Ovary (tissue), 9 donors: Measurements from ENCODE around the gene PSMB7. TPM values are rescaled to one million over a fixed set of nuclear protein-coding genes. Genes with fewer than 3 reads are reported as not detected.

Experiments used
- DNase-seq, 5 donors: peaks; one replicate each; pipeline ENCODE4 v3.0.0-alpha.2; 2019 to 2020
- H3K27ac ChIP-seq, 2 donors: fragments of 200-600 bp; one replicate each; pipeline versions ENCODE4 v1.5.1 to v1.8.0; 2019 to 2022
- H3K27me3 ChIP-seq: fragments of 200-600 bp; one replicate; pipeline ENCODE4 v1.8.0; 2022
- H3K36me3 ChIP-seq: fragments of 200-600 bp; sonication (generic); one replicate; pipeline ENCODE4 v1.5.1; 2019
- H3K4me1 ChIP-seq: one replicate; pipeline ENCODE4 v1.8.1; 2013; ENCODE audit warnings: mild to moderate bottlenecking, moderate library complexity; ENCODE audit not compliant: insufficient read depth
- H3K4me3 ChIP-seq: fragments of 200-600 bp; sonication (generic); one replicate; pipeline ENCODE4 v1.5.1; 2017
- H3K9me3 ChIP-seq, 2 donors: fragments of 200-600 bp in 1 of 2; sonication (generic) in 1 of 2; one replicate each; pipeline versions ENCODE4 v1.5.1 to v1.8.1; 2013 to 2019; ENCODE audit warnings: mild to moderate bottlenecking in 1 of 2, moderate library complexity in 1 of 2
- EP300 ChIP-seq: sonication (generic); formaldehyde crosslinking; IDR thresholded peaks from one replicate; pipeline ENCODE4 v1.6.1; 2017; ENCODE audit warnings: antibody characterized with exemption
- POLR2A ChIP-seq: fragments of 450-650 bp; IDR thresholded peaks from one replicate; pipeline ENCODE4 v1.6.1; 2017; ENCODE audit warnings: antibody characterized with exemption, mild to moderate bottlenecking, moderate library complexity
- WGBS, 3 donors: extraction: QIAGEN DNeasy Blood & Tissue Kit in 1 of 3; methylation state at CpG; one replicate each; pipeline versions ENCODE4 v1.1.5 to v1.1.7; 2013 to 2017; 5-methylcytosine and 5-hydroxymethylcytosine counted together
- intact Hi-C, 4 donors: fragments of 100-400 bp; cut with DNase I; formaldehyde crosslinking; loops; one replicate each; pipeline versions ENCODE4 v1.11.0 to v1.15.1; 2022 to 2023
- polyA plus RNA-seq, 2 donors: library from polyadenylated mRNA; stranded (reverse); fragments of 200-250 nt in 1 of 2; fragments of 350-450 nt in 1 of 2; fragmentation: Illumina TruSeq in 1 of 2; extraction: RNeasy Lipid Tissue Mini Kit (QIAGEN cat#74804) in 1 of 2; gene quantifications; one replicate each; pipeline ENCODE4 v1.2.3, GENCODE V29; 2013 to 2014
- total RNA-seq, 7 donors: library from RNA; depleted of rRNA in 2 of 7; stranded (reverse); fragments of >200 nt in 2 of 7; fragmentation: NEBNext Ultra II Directional in 3 of 7; extraction: Animal tissue kit (Norgen Biotek cat#: 25700) in 3 of 7; gene quantifications; one replicate each; pipeline versions ENCODE4 v1.1.0 to v1.2.4, GENCODE V29; 2016 to 2023
- TF ChIP-seq, protein P1 (sequence below), 3 donors: fragments of 450-650 bp in 2 of 3; fragments of 200-600 bp in 1 of 3; IDR thresholded peaks; one replicate each; pipeline versions ENCODE4 v1.5.1 to v1.8.0; 2016 to 2022; ENCODE audit warnings: antibody characterized with exemption in 3 of 3, mild to moderate bottlenecking in 1 of 3
- donor health status: DM: no; HTN: no; CAD: no; lungs with moderate emphysema.
- donor health status: DM: no; HTN: no; CAD: no.
- donor health status: Bipolar disorder and iron deficiency.
- donor health status: DM: yes; HTN: yes; CAD: no.
- donor health status: DM: no; HTN: no; CAD: no.
- donor health status: DM: yes; HTN: yes; CAD: no.

The PSMB7 gene
- total and polyA plus RNA-seq, 9 donors, result 88.0 to 211 (median 95.1) TPM

DNA sequence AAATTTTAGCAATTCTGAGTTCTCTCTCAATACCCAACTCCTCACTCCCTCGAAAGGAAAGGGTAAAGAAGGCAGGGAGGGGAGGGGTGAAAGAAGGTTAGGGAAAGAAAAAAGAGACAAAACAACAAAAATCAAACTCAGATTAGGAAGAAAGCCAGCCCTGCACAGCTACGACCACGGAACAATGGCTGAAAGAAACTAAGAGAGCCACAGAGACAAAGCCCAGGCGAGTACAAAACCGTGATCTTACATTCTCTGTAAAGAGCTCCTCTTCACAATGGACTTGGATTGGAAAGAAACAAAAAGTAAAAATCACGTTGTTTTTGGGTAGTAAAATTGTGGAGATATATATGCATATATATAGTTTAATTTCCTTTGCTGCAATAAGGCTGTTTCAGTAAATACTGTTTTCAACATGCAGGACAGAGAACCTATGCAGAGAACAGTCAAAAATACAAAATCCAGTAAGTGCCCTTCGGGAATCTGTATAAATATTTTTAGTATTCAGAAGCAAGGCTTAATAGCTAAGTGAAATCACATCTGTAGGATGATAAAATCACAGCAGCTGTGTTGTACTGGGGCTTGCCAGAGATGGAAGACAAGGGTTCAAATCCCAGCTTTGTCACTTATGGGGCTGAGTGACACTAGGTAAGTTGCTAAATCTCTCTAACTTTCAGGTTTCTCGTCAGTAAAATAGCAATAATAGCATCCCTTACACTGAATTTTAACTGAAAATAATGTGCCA, 16.9 kb downstream of the PSMB7 start:
- H3K4me3 ChIP-seq, result no peak overlapping the region
- no peak for DNase-seq
- H3K9me3 ChIP-seq, result no peaks in the 10 kb centered on the region
- no peaks in the 10 kb centered on the region for H3K27me3 ChIP-seq
- 61 to 73% (median 64%) methylated on average over 8 of the region's 8 CpGs for WGBS, 3 donors
- no peak for TF ChIP-seq POLR2A
- TF ChIP-seq, protein P1, sequence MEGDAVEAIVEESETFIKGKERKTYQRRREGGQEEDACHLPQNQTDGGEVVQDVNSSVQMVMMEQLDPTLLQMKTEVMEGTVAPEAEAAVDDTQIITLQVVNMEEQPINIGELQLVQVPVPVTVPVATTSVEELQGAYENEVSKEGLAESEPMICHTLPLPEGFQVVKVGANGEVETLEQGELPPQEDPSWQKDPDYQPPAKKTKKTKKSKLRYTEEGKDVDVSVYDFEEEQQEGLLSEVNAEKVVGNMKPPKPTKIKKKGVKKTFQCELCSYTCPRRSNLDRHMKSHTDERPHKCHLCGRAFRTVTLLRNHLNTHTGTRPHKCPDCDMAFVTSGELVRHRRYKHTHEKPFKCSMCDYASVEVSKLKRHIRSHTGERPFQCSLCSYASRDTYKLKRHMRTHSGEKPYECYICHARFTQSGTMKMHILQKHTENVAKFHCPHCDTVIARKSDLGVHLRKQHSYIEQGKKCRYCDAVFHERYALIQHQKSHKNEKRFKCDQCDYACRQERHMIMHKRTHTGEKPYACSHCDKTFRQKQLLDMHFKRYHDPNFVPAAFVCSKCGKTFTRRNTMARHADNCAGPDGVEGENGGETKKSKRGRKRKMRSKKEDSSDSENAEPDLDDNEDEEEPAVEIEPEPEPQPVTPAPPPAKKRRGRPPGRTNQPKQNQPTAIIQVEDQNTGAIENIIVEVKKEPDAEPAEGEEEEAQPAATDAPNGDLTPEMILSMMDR (IDR thresholded peaks at IDR 0.05), result no peak
- no peak for TF ChIP-seq EP300
- intact Hi-C loops, result no loop called here
- peaks cover 4% of the 10 kb centered on the region for H3K4me1 ChIP-seq
- H3K27ac ChIP-seq, result no peak overlapping the region
- no peaks in the 10 kb centered on the region for H3K36me3 ChIP-seq

DNA sequence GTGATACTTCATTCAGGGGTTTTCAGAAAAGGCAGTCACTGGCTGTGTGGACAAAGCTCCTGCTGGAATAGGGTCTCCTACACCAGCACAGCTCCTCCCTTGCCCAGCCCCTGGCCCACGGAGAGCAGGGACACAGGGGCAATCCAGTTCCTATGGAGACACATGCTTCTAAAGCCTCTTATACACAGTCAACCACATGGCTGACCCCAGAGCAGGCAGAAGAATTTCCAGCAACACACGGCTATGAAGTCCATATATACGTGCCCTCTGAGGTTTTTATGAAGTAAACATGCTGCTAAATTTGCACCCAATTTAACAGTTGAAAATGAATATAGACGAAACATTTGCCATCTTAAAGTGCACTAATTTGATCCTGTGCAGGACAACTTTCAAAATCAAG, 19.4 kb downstream of the PSMB7 start:
- DNase-seq, result no peak
- H3K9me3 ChIP-seq, result no peaks in the 10 kb centered on the region
- peaks cover 5% of the 10 kb centered on the region for H3K4me1 ChIP-seq
- H3K27me3 ChIP-seq, result no peaks in the 10 kb centered on the region
- H3K4me3 ChIP-seq, result no peak overlapping the region
- 80 to 87% (median 85%) methylated on average over 4 of the region's 4 CpGs for WGBS, 3 donors
- H3K27ac ChIP-seq, result no peak overlapping the region
- intact Hi-C loops, result no loop called here
- H3K36me3 ChIP-seq, result no peaks in the 10 kb centered on the region
- TF ChIP-seq EP300, result no peak
- TF ChIP-seq, protein P1 (IDR thresholded peaks at IDR 0.05), result no peak
- no peak for TF ChIP-seq POLR2A

DNA sequence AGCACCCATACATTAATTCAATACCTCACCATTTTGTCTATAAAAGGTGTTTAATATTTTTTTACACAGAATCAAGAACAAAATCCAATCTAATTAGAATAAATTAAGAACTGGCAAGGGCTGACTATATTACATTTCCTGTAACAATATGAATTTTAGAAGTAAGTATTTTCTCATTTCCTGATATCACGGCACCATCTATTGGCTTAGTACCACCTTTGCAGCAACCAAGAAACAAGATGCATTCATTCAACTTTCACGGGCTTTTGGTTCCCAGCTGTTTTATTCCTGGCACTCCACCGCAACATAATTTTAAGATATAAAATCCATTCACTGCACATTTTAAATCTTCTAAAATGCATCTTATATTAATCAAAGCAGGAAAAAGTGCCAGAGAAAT, 20.6 kb downstream of the PSMB7 start:
- Histone ChIP-seq H3K36me3 (no peaks in the 10 kb centered on the region), H3K9me3 (no peaks in the 10 kb centered on the region), H3K27ac (no peak overlapping the region), H3K27me3 (no peaks in the 10 kb centered on the region), H3K4me3 (no peak overlapping the region), H3K4me1 (peaks cover 3% of the 10 kb centered on the region)
- intact Hi-C loops, result no loop called here
- TF ChIP-seq POLR2A, result no peak
- no peak for TF ChIP-seq EP300
- TF ChIP-seq, protein P1 (IDR thresholded peaks at IDR 0.05), result no peak
- DNase-seq, result no peak
- WGBS, 3 donors, result 82 to 94% (median 89%) methylated on average over 3 of the region's 3 CpGs

DNA sequence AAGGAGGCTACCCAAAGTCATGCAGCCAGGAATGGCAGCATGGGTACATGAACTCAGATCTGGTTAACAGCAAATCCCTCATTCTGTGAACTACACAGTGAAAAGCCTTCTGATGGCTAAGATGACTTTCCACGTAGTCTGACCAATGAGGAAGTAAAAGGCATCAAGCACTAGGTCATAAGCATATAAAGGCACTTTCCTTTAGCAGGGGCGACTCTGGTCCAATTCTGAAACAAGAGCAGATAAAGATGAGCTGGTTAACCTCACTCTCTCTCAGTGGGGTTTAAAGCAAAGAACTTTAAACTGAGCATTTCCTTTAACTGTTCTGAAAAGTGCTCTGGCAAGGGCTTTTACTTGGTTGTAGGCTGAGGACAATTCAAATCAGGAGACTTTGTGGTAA, 21.1 kb downstream of the PSMB7 start:
- no peak for DNase-seq
- WGBS, 3 donors, result 84 to 92% (median 85%) methylated on average over 2 of the region's 2 CpGs

DNA sequence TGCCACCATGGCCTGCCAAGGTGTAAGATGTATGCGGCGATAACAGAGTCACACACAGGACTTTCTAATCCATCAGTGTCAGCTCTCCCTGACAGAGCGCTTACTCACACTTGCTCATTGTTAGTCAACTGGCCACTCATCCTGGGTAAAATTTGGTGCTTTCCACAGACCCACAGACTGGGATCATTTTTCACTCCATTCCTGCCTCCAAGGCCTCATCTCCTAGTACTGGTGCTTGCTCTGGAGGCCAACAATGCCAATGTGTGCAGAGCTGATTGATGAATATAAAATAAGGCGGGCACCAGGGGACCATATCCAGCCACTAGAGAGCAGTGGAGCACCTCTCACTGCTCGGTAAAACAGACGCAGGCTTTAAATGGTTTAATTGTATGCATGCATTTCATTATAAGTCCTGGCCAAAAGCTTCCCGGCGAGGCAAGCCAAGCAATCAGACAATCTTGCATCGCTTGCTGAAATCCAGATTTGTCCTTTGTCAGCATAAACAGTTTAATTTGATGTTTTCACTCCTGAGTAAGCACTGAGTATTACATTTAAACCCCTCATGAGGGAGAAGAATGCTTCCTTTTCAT, 22.3 kb downstream of the PSMB7 start:
- H3K27me3 ChIP-seq, result no peaks in the 10 kb centered on the region
- TF ChIP-seq POLR2A, result no peak
- no peak for TF ChIP-seq EP300
- TF ChIP-seq, protein P1 (IDR thresholded peaks at IDR 0.05), result no peak
- WGBS, 3 donors, result 73 to 83% (median 82%) methylated on average over 9 of the region's 9 CpGs
- H3K9me3 ChIP-seq, result no peaks in the 10 kb centered on the region
- intact Hi-C loops, result no loop called here
- DNase-seq, result no peak
- H3K36me3 ChIP-seq, result no peaks in the 10 kb centered on the region
- no peak overlapping the region for H3K4me3 ChIP-seq
- peaks cover 10% of the 10 kb centered on the region for H3K4me1 ChIP-seq
- no peak overlapping the region for H3K27ac ChIP-seq

More for the DNA sequence above, 21.1 kb downstream of the PSMB7 start:
- no peak overlapping the region for H3K4me3 ChIP-seq
- no peak overlapping the region for H3K27ac ChIP-seq
- H3K4me1 ChIP-seq, result peaks cover 3% of the 10 kb centered on the region
- H3K27me3 ChIP-seq, result no peaks in the 10 kb centered on the region
- intact Hi-C loops, result no loop called here
- no peaks in the 10 kb centered on the region for H3K36me3 ChIP-seq
- H3K9me3 ChIP-seq, result no peaks in the 10 kb centered on the region
- TF ChIP-seq EP300, result no peak
